Measurements from ENCODE around the gene AKAP13.

Gene AKAP13

DNA sequence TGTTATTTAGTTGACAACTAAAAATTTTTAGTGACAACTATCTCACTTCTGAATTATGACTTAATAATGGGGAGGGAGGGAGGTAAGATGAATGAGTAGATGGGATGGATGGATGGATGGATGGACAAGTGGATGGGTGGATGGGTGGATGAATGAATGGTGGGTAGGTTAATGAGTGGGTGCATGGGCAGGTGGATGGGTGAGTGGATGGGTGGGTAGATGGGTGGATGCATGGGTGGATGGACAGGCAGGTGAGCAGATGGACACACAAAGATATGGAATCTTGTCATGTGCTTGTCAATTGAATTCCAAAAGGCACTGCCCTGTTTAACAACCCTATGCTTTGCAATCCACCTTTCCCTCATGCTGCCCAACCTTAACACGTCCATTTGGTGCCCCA, 372.9 kb downstream of the AKAP13 start:
- Histone ChIP-seq H3K27me3 (ENCODE audit: control insufficient read depth, insufficient read depth, low read length) (no peaks in the 10 kb centered on the region), H3K27ac (no peak overlapping the region), H3K4me3 (ENCODE audit: low read depth, low read length) (no peak overlapping the region), H3K36me3 (ENCODE audit: control insufficient read depth, insufficient read depth, low read length) (no peaks in the 10 kb centered on the region), H3K79me2 (no peaks in the 10 kb centered on the region), H2AFZ (no peak overlapping the region), H3K4me2 (ENCODE audit: low read length) (no peak overlapping the region), H3K4me1 (no peaks in the 10 kb centered on the region), H3K9me3 (ENCODE audit: control insufficient read depth, low read length) (no peaks in the 10 kb centered on the region), H3K9ac (no peak overlapping the region)
- TF ChIP-seq, protein P1, sequence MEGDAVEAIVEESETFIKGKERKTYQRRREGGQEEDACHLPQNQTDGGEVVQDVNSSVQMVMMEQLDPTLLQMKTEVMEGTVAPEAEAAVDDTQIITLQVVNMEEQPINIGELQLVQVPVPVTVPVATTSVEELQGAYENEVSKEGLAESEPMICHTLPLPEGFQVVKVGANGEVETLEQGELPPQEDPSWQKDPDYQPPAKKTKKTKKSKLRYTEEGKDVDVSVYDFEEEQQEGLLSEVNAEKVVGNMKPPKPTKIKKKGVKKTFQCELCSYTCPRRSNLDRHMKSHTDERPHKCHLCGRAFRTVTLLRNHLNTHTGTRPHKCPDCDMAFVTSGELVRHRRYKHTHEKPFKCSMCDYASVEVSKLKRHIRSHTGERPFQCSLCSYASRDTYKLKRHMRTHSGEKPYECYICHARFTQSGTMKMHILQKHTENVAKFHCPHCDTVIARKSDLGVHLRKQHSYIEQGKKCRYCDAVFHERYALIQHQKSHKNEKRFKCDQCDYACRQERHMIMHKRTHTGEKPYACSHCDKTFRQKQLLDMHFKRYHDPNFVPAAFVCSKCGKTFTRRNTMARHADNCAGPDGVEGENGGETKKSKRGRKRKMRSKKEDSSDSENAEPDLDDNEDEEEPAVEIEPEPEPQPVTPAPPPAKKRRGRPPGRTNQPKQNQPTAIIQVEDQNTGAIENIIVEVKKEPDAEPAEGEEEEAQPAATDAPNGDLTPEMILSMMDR (IDR thresholded peaks at IDR 0.05): no peak

GRCh38 chr15:85753791-85754452, 373.5 kb downstream of the AKAP13 start:
- no peak overlapping the region for H3K27ac ChIP-seq
- no peaks in the 10 kb centered on the region for H3K79me2 ChIP-seq
- no peaks in the 10 kb centered on the region for H3K36me3 ChIP-seq (ENCODE audit: control insufficient read depth, insufficient read depth, low read length)
- H3K9me3 ChIP-seq (ENCODE audit: control insufficient read depth, low read length): no peaks in the 10 kb centered on the region
- no peaks in the 10 kb centered on the region for H3K4me1 ChIP-seq
- TF ChIP-seq, protein P1 (IDR thresholded peaks at IDR 0.05): no peak
- no peak overlapping the region for H3K9ac ChIP-seq
- no peak overlapping the region for H2AFZ ChIP-seq
- H3K4me2 ChIP-seq (ENCODE audit: low read length): no peak overlapping the region
- H3K4me3 ChIP-seq (ENCODE audit: low read depth, low read length): no peak overlapping the region
- H3K27me3 ChIP-seq (ENCODE audit: control insufficient read depth, insufficient read depth, low read length): no peaks in the 10 kb centered on the region

GRCh38 chr15:85754989-85755388, 374.6 kb downstream of the AKAP13 start:
- H3K9ac ChIP-seq: no peak overlapping the region
- no peaks in the 10 kb centered on the region for H3K4me1 ChIP-seq
- H3K27ac ChIP-seq: no peak overlapping the region

GRCh38 chr15:85755471-85755870, 375.1 kb downstream of the AKAP13 start:
- H3K79me2 ChIP-seq: no peaks in the 10 kb centered on the region
- H3K4me1 ChIP-seq: no peaks in the 10 kb centered on the region
- no peaks in the 10 kb centered on the region for H3K9me3 ChIP-seq (ENCODE audit: control insufficient read depth, low read length)
- no peak overlapping the region for H2AFZ ChIP-seq
- no peaks in the 10 kb centered on the region for H3K27me3 ChIP-seq (ENCODE audit: control insufficient read depth, insufficient read depth, low read length)
- H3K4me3 ChIP-seq (ENCODE audit: low read depth, low read length): no peak overlapping the region
- no peak overlapping the region for H3K27ac ChIP-seq
- TF ChIP-seq, protein P1 (IDR thresholded peaks at IDR 0.05): no peak
- no peak overlapping the region for H3K9ac ChIP-seq
- H3K36me3 ChIP-seq (ENCODE audit: control insufficient read depth, insufficient read depth, low read length): no peaks in the 10 kb centered on the region
- H3K4me2 ChIP-seq (ENCODE audit: low read length): no peak overlapping the region

More at GRCh38 chr15:85754989-85755388, 374.6 kb downstream of the AKAP13 start:
- no peaks in the 10 kb centered on the region for H3K36me3 ChIP-seq (ENCODE audit: control insufficient read depth, insufficient read depth, low read length)
- no peak overlapping the region for H3K4me3 ChIP-seq (ENCODE audit: low read depth, low read length)
- H3K4me2 ChIP-seq (ENCODE audit: low read length): no peak overlapping the region
- H3K79me2 ChIP-seq: no peaks in the 10 kb centered on the region
- no peaks in the 10 kb centered on the region for H3K9me3 ChIP-seq (ENCODE audit: control insufficient read depth, low read length)
- TF ChIP-seq, protein P1 (IDR thresholded peaks at IDR 0.05): no peak
- no peaks in the 10 kb centered on the region for H3K27me3 ChIP-seq (ENCODE audit: control insufficient read depth, insufficient read depth, low read length)
- H2AFZ ChIP-seq: no peak overlapping the region

DNA sequence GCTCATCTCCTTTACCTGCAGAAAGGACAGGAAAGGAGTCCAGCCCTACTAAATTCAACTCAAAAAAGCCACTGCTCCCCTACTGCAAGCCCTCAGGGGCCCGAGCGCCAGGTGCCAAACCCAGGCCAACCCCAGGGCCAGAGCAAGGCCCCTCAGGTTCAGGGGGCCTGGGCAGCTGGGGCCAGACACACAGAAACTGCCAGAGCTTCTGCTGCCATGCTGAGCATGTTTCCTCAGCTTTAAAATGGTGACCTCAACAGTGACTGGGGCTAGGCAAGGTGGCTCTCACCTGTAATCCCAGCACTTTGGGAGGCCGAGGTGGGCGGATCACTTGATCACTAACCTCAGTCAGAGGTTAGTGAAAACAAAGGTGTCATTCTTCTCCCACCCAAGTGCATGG, 375.5 kb downstream of the AKAP13 start:
- TF ChIP-seq, protein P1 (IDR thresholded peaks at IDR 0.05): no peak
- no peaks in the 10 kb centered on the region for H3K27me3 ChIP-seq (ENCODE audit: control insufficient read depth, insufficient read depth, low read length)
- H3K79me2 ChIP-seq: no peaks in the 10 kb centered on the region
- no peaks in the 10 kb centered on the region for H3K4me1 ChIP-seq
- no peak overlapping the region for H3K4me3 ChIP-seq (ENCODE audit: low read depth, low read length)
- H3K36me3 ChIP-seq (ENCODE audit: control insufficient read depth, insufficient read depth, low read length): no peaks in the 10 kb centered on the region
- H3K4me2 ChIP-seq (ENCODE audit: low read length): no peak overlapping the region
- H2AFZ ChIP-seq: no peak overlapping the region
- H3K27ac ChIP-seq: no peak overlapping the region
- H3K9me3 ChIP-seq (ENCODE audit: control insufficient read depth, low read length): no peaks in the 10 kb centered on the region
- H3K9ac ChIP-seq: no peak overlapping the region

Data from parathyroid adenoma (tissue), 2 donors.